Natural killer cell (primary cell): ENCODE data around the gene CRB2. TPM values are rescaled to one million over a fixed set of nuclear protein-coding genes. Genes with fewer than 3 reads are reported as not detected.

ENCODE experiments used
- ATAC-seq, 3 donors: fragments of 150-1000 bp in 2 of 3; fragments of 200-7000 bp in 1 of 3; cut with Tn5 transposase; 1 replicate in 1 of 3; 2 replicates in 2 of 3; pipeline ENCODE4 v1.10.0; 2021; ENCODE audit warnings: mild to moderate bottlenecking in 2 of 3, moderate library complexity in 2 of 3
- DNase-seq, 2 donors: peaks; one replicate each; pipeline versions ENCODE4 v3.0.0 to v3.0.0-alpha.2; 2013 to 2021; ENCODE audit warnings: mixed read lengths in 1 of 2
- H3K27ac ChIP-seq: one replicate; pipeline ENCODE4 v1.5.1; 2013; ENCODE audit warnings: mild to moderate bottlenecking, low read length
- H3K27me3 ChIP-seq: one replicate; pipeline ENCODE4 v1.6.1; 2013; ENCODE audit warnings: low read length; ENCODE audit not compliant: control insufficient read depth, insufficient read depth
- H3K36me3 ChIP-seq: one replicate; pipeline ENCODE4 v1.6.1; 2013; ENCODE audit warnings: low read length; ENCODE audit not compliant: control insufficient read depth, insufficient read depth
- H3K4me1 ChIP-seq: one replicate; pipeline ENCODE4 v1.6.1; 2013; ENCODE audit warnings: low read length; ENCODE audit not compliant: control insufficient read depth, insufficient read depth
- H3K4me3 ChIP-seq: one replicate; pipeline ENCODE4 v1.5.1; 2013; ENCODE audit warnings: low read length
- H3K9me3 ChIP-seq: one replicate; pipeline ENCODE4 v1.6.1; 2013; ENCODE audit warnings: low read length; ENCODE audit not compliant: control insufficient read depth, insufficient read depth
- H3K27ac Mint-ChIP-seq, 2 donors: one replicate each; pipeline ENCODE4 v1.8.0; 2022; ENCODE audit warnings: mild to moderate bottlenecking in 2 of 2, mixed read lengths in 2 of 2, moderate library complexity in 1 of 2
- H3K27me3 Mint-ChIP-seq, 2 donors: one replicate each; pipeline ENCODE4 v1.8.0; 2022; ENCODE audit warnings: low read depth in 2 of 2, mixed read lengths in 2 of 2
- H3K36me3 Mint-ChIP-seq: one replicate; pipeline ENCODE4 v1.8.0; 2022; ENCODE audit warnings: mixed read lengths
- H3K4me1 Mint-ChIP-seq, 2 donors: one replicate each; pipeline ENCODE4 v1.8.0; 2022; ENCODE audit warnings: mixed read lengths in 2 of 2
- H3K4me3 Mint-ChIP-seq: one replicate; pipeline ENCODE4 v1.8.0; 2022; ENCODE audit warnings: mild to moderate bottlenecking, moderate library complexity, mixed read lengths
- H3K9me3 Mint-ChIP-seq, 2 donors: one replicate each; pipeline ENCODE4 v1.8.0; 2022; ENCODE audit warnings: mixed read lengths in 2 of 2
- CTCF ChIP-seq: fragments of 200-600 bp; IDR thresholded peaks from one replicate; pipeline ENCODE4 v1.8.0; 2022; ENCODE audit warnings: antibody characterized with exemption
- WGBS: methylation state at CpG from one replicate; pipeline ENCODE4 v1.1.7; 2013; ENCODE audit warnings: missing lambda C conversion rate; ENCODE audit not compliant: insufficient coverage; 5-methylcytosine and 5-hydroxymethylcytosine counted together
- intact Hi-C: fragments of 100-400 bp; cut with micrococcal nuclease; formaldehyde crosslinking; loops from one replicate; pipeline ENCODE4 v1.14.2; 2022
- total RNA-seq, 4 donors: library from RNA; stranded (reverse); fragments of 120-200 nt in 1 of 4; gene quantifications; one replicate each; pipeline versions ENCODE4 v1.2.3 to v1.2.4, GENCODE V29; 2013 to 2022

The CRB2 gene
- total RNA-seq, 3 donors from 2014 or later (not counting 1 experiment from before 2014, with no cell fraction given), result not detected

DNA sequence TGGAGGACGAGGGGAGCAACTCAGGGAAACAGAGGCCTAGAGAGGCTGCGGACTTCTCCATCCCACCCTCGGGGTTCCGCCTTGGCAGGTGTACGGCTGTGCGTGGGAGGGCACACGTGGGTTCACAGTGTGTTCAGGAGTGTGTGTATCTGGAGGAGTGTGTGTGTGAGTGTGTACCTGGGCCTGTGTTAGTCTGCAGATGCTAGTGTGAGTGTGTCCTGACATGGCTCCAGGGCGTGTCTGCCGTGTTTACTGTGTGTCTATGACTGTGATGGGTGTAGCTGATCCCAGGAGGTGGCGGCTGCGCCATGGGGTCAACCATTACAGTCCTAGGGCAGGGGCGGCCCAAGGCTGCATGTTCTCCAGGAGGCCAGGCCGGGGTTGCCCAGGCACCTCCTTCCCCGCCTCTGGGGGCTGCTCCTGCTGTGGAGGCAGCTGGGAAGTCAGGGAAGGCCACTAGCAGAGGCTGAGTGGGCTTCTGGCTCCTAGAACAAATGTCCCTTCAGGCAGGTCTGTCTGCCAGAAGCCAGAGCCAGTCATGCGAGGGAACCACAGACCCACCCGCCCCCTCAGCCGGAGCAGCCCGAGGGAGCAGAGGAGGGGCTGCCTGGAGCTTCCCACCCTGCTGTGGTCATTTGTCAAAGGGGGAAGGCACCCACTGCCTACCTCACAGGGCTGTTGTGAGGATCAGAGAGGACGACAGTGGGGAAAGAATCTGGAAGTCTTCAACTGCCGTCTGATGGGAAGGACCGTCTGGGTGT is 21.4 kb downstream of the CRB2 start:
- H3K9me3 Mint-ChIP-seq, result no peaks in the 10 kb centered on the region
- Histone ChIP-seq H3K4me3 (no peak overlapping the region), H3K36me3 (no peaks in the 10 kb centered on the region), H3K4me1 (peaks cover 10% of the 10 kb centered on the region), H3K27me3 (peaks cover 8% of the 10 kb centered on the region), H3K27ac (no peak overlapping the region), H3K9me3 (no peaks in the 10 kb centered on the region)
- no peaks in the 10 kb centered on the region for H3K36me3 Mint-ChIP-seq
- H3K27me3 Mint-ChIP-seq, result peaks cover 16 to 17% of the 10 kb centered on the region in 2 donors
- H3K27ac Mint-ChIP-seq, result no peak overlapping the region
- peak in 1 of 3 donors; percentile 8 for ATAC-seq
- TF ChIP-seq CTCF, result no peak
- H3K4me3 Mint-ChIP-seq, result no peak overlapping the region
- intact Hi-C loops, result no loop called here
- peaks cover 0 to 6% of the 10 kb centered on the region in 2 donors for H3K4me1 Mint-ChIP-seq
- no peak for DNase-seq
- 88% methylated on average over 19 of the region's 21 CpGs for WGBS

GRCh38 chr9:123378025-123378424 is 22.0 kb downstream of the CRB2 start:
- ATAC-seq, result peak in 1 of 3 donors; percentile 24
- intact Hi-C loops, result no loop called here

DNA sequence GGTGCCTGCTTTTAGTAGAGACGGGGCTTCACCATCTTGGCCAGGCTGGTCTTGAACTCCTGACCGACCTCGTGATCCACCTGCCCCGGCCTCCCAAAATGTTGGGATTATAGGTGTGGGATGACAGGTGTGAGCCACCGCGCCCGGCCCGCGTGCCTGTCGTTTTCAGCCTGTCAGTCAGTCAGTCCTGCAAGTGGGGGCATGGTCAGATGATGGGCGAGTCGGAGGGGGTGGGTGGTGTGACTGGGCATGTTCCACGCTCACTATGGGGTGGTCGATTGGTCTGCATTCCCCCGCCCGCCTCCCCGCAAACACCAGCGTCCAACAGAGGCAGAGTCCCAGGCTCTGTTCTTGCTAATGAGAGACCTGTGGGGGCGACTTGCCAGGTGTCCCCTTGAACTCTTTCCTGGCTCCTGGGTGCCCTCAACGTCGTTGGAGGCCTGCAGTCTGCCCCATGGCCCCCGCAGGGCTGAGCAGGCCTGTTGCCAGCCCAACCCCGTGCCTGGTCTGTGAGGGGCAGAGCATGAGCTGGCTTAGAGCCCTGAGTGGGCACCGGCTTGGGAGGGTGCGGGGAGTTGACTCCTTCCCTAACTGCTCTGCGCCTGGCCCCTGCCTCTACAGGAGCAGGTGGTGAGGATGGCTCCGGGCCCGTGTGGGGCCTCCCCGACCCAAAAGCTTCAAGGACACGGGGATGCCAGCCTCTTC is 23.1 kb downstream of the CRB2 start:
- no peaks in the 10 kb centered on the region for H3K36me3 Mint-ChIP-seq
- no peak for ATAC-seq
- no peaks in the 10 kb centered on the region for H3K9me3 Mint-ChIP-seq

More at GRCh38 chr9:123378025-123378424, 22.0 kb downstream of the CRB2 start:
- peaks cover 10% of the 10 kb centered on the region for H3K4me1 ChIP-seq
- H3K27me3 Mint-ChIP-seq, result peaks cover 12% of the 10 kb centered on the region in 2 donors
- no peak overlapping the region for H3K4me3 Mint-ChIP-seq
- H3K27me3 ChIP-seq, result peaks cover 8% of the 10 kb centered on the region
- H3K27ac ChIP-seq, result no peak overlapping the region
- no peak overlapping the region for H3K4me3 ChIP-seq
- peaks cover 0 to 6% of the 10 kb centered on the region in 2 donors for H3K4me1 Mint-ChIP-seq
- H3K36me3 ChIP-seq, result peaks cover 2% of the 10 kb centered on the region
- no peaks in the 10 kb centered on the region for H3K9me3 ChIP-seq
- no peak for TF ChIP-seq CTCF
- no peaks in the 10 kb centered on the region for H3K36me3 Mint-ChIP-seq
- DNase-seq, result no peak
- WGBS, result 89% methylated on average over 10 of the region's 10 CpGs
- H3K27ac Mint-ChIP-seq, result no peak overlapping the region
- H3K9me3 Mint-ChIP-seq, result no peaks in the 10 kb centered on the region

More for the DNA sequence above, 23.1 kb downstream of the CRB2 start:
- Histone ChIP-seq H3K4me3 (no peak overlapping the region), H3K27me3 (peaks cover 8% of the 10 kb centered on the region), H3K27ac (no peak overlapping the region), H3K4me1 (peaks cover 10% of the 10 kb centered on the region), H3K9me3 (no peaks in the 10 kb centered on the region), H3K36me3 (peaks cover 2% of the 10 kb centered on the region)
- no peak for DNase-seq
- Mint-ChIP-seq H3K27ac (no peak overlapping the region), H3K27me3 (peaks cover 11 to 12% of the 10 kb centered on the region in 2 donors), H3K4me1 (peaks cover 0 to 6% of the 10 kb centered on the region in 2 donors), H3K4me3 (no peak overlapping the region)
- 93% methylated on average over 30 of the region's 30 CpGs for WGBS
- intact Hi-C loops, result no loop called here
- TF ChIP-seq CTCF, result no peak
